GM19023 (cell line): ENCODE results near the gene RNF114.

Experiments
- ATAC-seq: cut with Tn5 transposase; IDR thresholded peaks from one replicate; pipeline ENCODE4 v1.9.1; 2021; ENCODE audit warnings: mild to moderate bottlenecking, moderate library complexity; ENCODE audit not compliant: unreplicated experiment

The RNF114 gene

GRCh38 chr20:49901588-49901987 is 34.6 kb upstream of the RNF114 start:
- no peak for ATAC-seq

- ATAC-seq: no peak
Measured at GRCh38 chr20:49904440-49905214, 31.6 kb upstream of the RNF114 start.

GRCh38 chr20:49905415-49906091 is 30.6 kb upstream of the RNF114 start:
- no peak for ATAC-seq

GRCh38 chr20:49906101-49906604 is 30.0 kb upstream of the RNF114 start:
- no peak for ATAC-seq

- ATAC-seq: no peak
Measured at GRCh38 chr20:49906615-49907154, 29.5 kb upstream of the RNF114 start.

GRCh38 chr20:49907405-49908257 is 28.6 kb upstream of the RNF114 start:
- ATAC-seq: no peak

GRCh38 chr20:49908258-49908565 is 28.0 kb upstream of the RNF114 start:
- ATAC-seq: no peak

- ATAC-seq: no peak
Measured at GRCh38 chr20:49909499-49910339, 26.5 kb upstream of the RNF114 start.

- no peak for ATAC-seq
Measured at GRCh38 chr20:49910340-49910706, 25.9 kb upstream of the RNF114 start.

GRCh38 chr20:49913399-49914047 is 22.7 kb upstream of the RNF114 start:
- ATAC-seq: no peak

- ATAC-seq: no peak
Measured at GRCh38 chr20:49914310-49915117, 21.7 kb upstream of the RNF114 start.

- peak; percentile 26 for ATAC-seq
Measured at GRCh38 chr20:49915118-49915379, 21.1 kb upstream of the RNF114 start.

GRCh38 chr20:49915380-49916145 is 20.6 kb upstream of the RNF114 start, which contains the start of gene SPATA2:
TSS of gene SPATA2 (minus strand) at chr20:49915529. CDS start at chr20:49908490, 7,039 bp downstream.
- ATAC-seq: peak; percentile 86

- no peak for ATAC-seq
Measured at GRCh38 chr20:49916146-49917002, 19.8 kb upstream of the RNF114 start.

GRCh38 chr20:49918446-49918845 is 17.8 kb upstream of the RNF114 start:
- no peak for ATAC-seq

GRCh38 chr20:49919009-49919408 is 17.2 kb upstream of the RNF114 start:
- no peak for ATAC-seq

- no peak for ATAC-seq
Measured at GRCh38 chr20:49919461-49919860, 16.7 kb upstream of the RNF114 start.

GRCh38 chr20:49924247-49924646 is 11.9 kb upstream of the RNF114 start:
- ATAC-seq: no peak
